ENCODE measurements around the gene LBX2.

LBX2 gene

GRCh38 chr2:74535440-74535965 is 36.1 kb upstream of the LBX2 start:
- Histone ChIP-seq H3K9ac (ENCODE audit: low read depth in 1 of 2, low read length in 2 of 2) (no peak overlapping the region), H3K9me3 (ENCODE audit: control insufficient read depth in 1 of 2, low read length in 2 of 2) (no peaks in the 10 kb centered on the region), H3K36me3 (ENCODE audit: control insufficient read depth in 1 of 2, insufficient read depth in 2 of 2, low read length in 2 of 2) (peaks cover 0 to 20% of the 10 kb centered on the region in 2 donors), H3K4me1 (ENCODE audit: control insufficient read depth in 1 of 2, insufficient read depth in 2 of 2, low read length in 2 of 2) (peaks cover 12 to 17% of the 10 kb centered on the region in 2 donors), H3K4me3 (ENCODE audit: low read depth in 1 of 2, low read length in 2 of 2) (no peak overlapping the region), H3K27me3 (ENCODE audit: control insufficient read depth in 1 of 2, insufficient read depth in 2 of 2, low read length in 2 of 2) (peaks cover 0 to 3% of the 10 kb centered on the region in 2 donors), H3K27ac (ENCODE audit: low read depth, low read length) (no peak overlapping the region)

DNA sequence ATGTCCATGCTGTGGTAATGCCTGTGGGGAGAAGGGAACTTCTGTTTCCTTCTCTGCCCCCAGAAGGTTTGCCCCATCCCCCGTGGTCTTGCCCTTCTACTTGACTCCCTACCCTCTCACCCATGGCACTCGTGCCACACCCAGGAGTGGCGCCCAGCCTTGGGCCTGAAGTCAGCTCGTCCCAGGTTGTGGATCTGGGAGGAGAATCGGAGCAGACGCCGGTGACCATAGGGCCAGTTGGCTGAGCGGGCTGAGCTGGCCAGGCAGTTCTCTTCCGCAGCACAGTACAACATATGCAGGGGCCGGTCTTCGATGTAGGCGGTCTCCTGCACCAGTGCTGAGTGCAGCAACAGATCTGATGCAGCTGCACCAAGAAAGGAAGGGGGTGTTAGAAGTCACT is 35.0 kb upstream of the LBX2 start:
- H3K9ac ChIP-seq (ENCODE audit: low read depth in 1 of 2, low read length in 2 of 2): no peak overlapping the region
- peaks cover 0 to 3% of the 10 kb centered on the region in 2 donors for H3K27me3 ChIP-seq (ENCODE audit: control insufficient read depth in 1 of 2, insufficient read depth in 2 of 2, low read length in 2 of 2)
- peaks cover 0 to 20% of the 10 kb centered on the region in 2 donors for H3K36me3 ChIP-seq (ENCODE audit: control insufficient read depth in 1 of 2, insufficient read depth in 2 of 2, low read length in 2 of 2)
- no peak overlapping the region for H3K4me3 ChIP-seq (ENCODE audit: low read depth in 1 of 2, low read length in 2 of 2)
- H3K9me3 ChIP-seq (ENCODE audit: control insufficient read depth in 1 of 2, low read length in 2 of 2): no peaks in the 10 kb centered on the region
- H3K4me1 ChIP-seq (ENCODE audit: control insufficient read depth in 1 of 2, insufficient read depth in 2 of 2, low read length in 2 of 2): peaks cover 12 to 18% of the 10 kb centered on the region in 2 donors
- H3K27ac ChIP-seq (ENCODE audit: low read depth, low read length): no peak overlapping the region

DNA sequence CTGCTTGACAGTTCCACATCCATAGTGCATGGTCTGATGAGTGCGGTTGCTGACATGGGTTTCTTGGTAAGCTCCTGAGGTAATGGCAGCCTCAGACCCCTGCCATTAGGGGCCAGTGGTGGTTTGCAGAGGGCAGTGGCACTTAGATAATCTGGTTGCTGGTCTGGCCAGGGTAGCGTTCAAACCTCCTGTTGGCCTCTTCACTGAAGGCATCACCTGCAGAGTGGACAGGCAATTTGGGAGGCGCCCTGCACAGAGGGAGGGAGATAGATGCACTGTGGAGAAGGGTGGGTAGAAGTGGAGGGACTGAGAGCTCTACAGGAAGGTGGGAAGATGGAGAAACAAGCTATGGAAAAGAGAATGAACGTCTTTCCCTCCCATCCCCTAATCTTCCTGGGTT is 34.1 kb upstream of the LBX2 start:
- Histone ChIP-seq H3K4me1 (ENCODE audit: control insufficient read depth in 1 of 2, insufficient read depth in 2 of 2, low read length in 2 of 2) (peaks cover 15 to 26% of the 10 kb centered on the region in 2 donors), H3K4me3 (ENCODE audit: low read depth in 1 of 2, low read length in 2 of 2) (no peak overlapping the region), H3K36me3 (ENCODE audit: control insufficient read depth in 1 of 2, insufficient read depth in 2 of 2, low read length in 2 of 2) (peaks cover 0 to 20% of the 10 kb centered on the region in 2 donors), H3K9me3 (ENCODE audit: control insufficient read depth in 1 of 2, low read length in 2 of 2) (no peaks in the 10 kb centered on the region), H3K27ac (ENCODE audit: low read depth, low read length) (no peak overlapping the region), H3K27me3 (ENCODE audit: control insufficient read depth in 1 of 2, insufficient read depth in 2 of 2, low read length in 2 of 2) (no peaks in the 10 kb centered on the region), H3K9ac (ENCODE audit: low read depth in 1 of 2, low read length in 2 of 2) (no peak overlapping the region)

DNA sequence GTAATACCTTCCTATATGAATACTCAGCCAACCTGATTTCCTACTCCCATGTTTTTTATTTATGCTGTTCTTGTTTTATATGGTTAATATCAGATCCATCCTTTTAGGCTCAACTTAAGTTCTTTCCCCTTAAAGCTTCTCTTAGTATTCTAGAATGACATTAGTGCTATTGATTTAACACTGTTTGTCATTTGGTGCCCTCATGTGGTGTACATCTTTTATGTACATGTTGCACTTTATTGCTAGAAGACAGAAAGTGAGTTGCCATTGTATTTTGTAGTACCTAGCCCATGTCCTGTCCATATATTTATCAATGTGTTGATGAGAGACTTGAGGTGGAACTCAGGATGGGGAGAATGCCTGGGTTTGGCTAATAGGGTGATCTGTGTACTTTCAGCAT is 32.8 kb upstream of the LBX2 start:
- no peak overlapping the region for H3K4me3 ChIP-seq (ENCODE audit: low read depth in 1 of 2, low read length in 2 of 2)
- H3K9me3 ChIP-seq (ENCODE audit: control insufficient read depth in 1 of 2, low read length in 2 of 2): no peaks in the 10 kb centered on the region
- no peak overlapping the region for H3K9ac ChIP-seq (ENCODE audit: low read depth in 1 of 2, low read length in 2 of 2)
- peaks cover 10 to 30% of the 10 kb centered on the region in 2 donors for H3K36me3 ChIP-seq (ENCODE audit: control insufficient read depth in 1 of 2, insufficient read depth in 2 of 2, low read length in 2 of 2)
- no peaks in the 10 kb centered on the region for H3K27me3 ChIP-seq (ENCODE audit: control insufficient read depth in 1 of 2, insufficient read depth in 2 of 2, low read length in 2 of 2)
- peaks cover 22 to 33% of the 10 kb centered on the region in 2 donors for H3K4me1 ChIP-seq (ENCODE audit: control insufficient read depth in 1 of 2, insufficient read depth in 2 of 2, low read length in 2 of 2)
- no peak overlapping the region for H3K27ac ChIP-seq (ENCODE audit: low read depth, low read length)

DNA sequence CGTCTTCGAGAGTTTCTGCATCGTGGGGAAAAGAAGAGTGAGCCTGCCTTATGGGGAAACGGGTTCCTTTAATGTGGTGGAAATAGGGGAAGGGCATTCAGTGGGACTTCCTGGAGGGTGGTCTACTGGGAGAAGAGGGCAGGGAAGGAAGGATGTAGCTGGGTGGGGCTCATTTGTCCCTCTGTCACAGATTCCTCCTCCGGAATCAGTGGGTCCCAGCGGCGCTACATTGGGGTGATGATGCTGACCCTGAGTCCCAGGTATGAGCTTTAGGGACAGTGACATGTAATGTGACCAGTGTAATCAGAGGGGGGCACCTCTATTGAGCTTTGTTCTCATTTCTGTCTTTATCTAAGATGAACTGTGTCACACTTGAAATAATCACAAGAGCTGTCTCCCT is 32.3 kb upstream of the LBX2 start:
- Histone ChIP-seq H3K9ac (ENCODE audit: low read depth in 1 of 2, low read length in 2 of 2) (no peak overlapping the region), H3K27ac (ENCODE audit: low read depth, low read length) (no peak overlapping the region), H3K27me3 (ENCODE audit: control insufficient read depth in 1 of 2, insufficient read depth in 2 of 2, low read length in 2 of 2) (no peaks in the 10 kb centered on the region), H3K36me3 (ENCODE audit: control insufficient read depth in 1 of 2, insufficient read depth in 2 of 2, low read length in 2 of 2) (peaks cover 16 to 36% of the 10 kb centered on the region in 2 donors), H3K4me1 (ENCODE audit: control insufficient read depth in 1 of 2, insufficient read depth in 2 of 2, low read length in 2 of 2) (peaks cover 22 to 33% of the 10 kb centered on the region in 2 donors), H3K9me3 (ENCODE audit: control insufficient read depth in 1 of 2, low read length in 2 of 2) (no peaks in the 10 kb centered on the region), H3K4me3 (ENCODE audit: low read depth in 1 of 2, low read length in 2 of 2) (no peak overlapping the region)

DNA sequence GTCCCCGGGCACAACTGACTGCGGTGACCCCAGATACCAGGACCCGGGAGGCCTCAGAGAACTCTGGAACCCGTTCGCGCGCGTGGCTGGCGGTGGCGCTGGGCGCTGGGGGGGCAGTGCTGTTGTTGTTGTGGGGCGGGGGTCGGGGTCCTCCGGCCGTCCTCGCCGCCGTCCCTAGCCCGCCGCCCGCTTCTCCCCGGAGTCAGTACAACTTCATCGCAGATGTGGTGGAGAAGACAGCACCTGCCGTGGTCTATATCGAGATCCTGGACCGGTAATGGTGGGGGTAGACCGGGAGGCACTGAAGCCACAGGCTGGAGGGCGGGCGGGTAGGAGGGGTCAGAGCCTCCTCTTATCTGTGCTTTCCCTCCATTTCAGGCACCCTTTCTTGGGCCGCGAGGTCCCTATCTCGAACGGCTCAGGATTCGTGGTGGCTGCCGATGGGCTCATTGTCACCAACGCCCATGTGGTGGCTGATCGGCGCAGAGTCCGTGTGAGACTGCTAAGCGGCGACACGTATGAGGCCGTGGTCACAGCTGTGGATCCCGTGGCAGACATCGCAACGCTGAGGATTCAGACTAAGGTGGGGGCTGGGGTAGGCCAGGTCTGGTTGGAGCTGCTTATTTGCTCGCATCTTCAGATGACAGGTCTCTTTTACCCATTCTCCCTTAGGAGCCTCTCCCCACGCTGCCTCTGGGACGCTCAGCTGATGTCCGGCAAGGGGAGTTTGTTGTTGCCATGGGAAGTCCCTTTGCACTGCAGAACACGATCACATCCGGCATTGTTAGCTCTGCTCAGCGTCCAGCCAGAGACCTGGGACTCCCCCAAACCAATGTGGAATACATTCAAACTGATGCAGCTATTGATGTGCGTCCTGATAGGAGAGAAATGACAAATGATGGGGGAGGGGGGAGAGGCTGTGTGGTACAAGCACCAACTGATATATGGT is 31.1 kb upstream of the LBX2 start:
- H3K36me3 ChIP-seq (ENCODE audit: control insufficient read depth in 1 of 2, insufficient read depth in 2 of 2, low read length in 2 of 2): peaks cover 21 to 40% of the 10 kb centered on the region in 2 donors
- H3K4me3 ChIP-seq (ENCODE audit: low read depth in 1 of 2, low read length in 2 of 2): peak overlapping the region; percentile 99 to 100
- H3K27me3 ChIP-seq (ENCODE audit: control insufficient read depth in 1 of 2, insufficient read depth in 2 of 2, low read length in 2 of 2): no peaks in the 10 kb centered on the region
- H3K4me1 ChIP-seq (ENCODE audit: control insufficient read depth in 1 of 2, insufficient read depth in 2 of 2, low read length in 2 of 2): peaks cover 28 to 35% of the 10 kb centered on the region in 2 donors
- H3K9me3 ChIP-seq (ENCODE audit: control insufficient read depth in 1 of 2, low read length in 2 of 2): no peaks in the 10 kb centered on the region
- H3K9ac ChIP-seq (ENCODE audit: low read depth in 1 of 2, low read length in 2 of 2): peak overlapping the region; percentile 72 to 83
- H3K27ac ChIP-seq (ENCODE audit: low read depth, low read length): peak overlapping the region; percentile 46

GRCh38 chr2:74529357-74530238 is 30.2 kb upstream of the LBX2 start, which contains the start of the genes AUP1 and HTRA2:
Gene AUP1, minus strand, starts transcription at chr2:74529706. Its CDS starts 77 bp downstream, at chr2:74529629.
Gene HTRA2, plus strand, starts transcription at chr2:74529933. Its CDS starts 74 bp downstream, at chr2:74530007.
- H3K36me3 ChIP-seq (ENCODE audit: control insufficient read depth in 1 of 2, insufficient read depth in 2 of 2, low read length in 2 of 2): peaks cover 21 to 40% of the 10 kb centered on the region in 2 donors

DNA sequence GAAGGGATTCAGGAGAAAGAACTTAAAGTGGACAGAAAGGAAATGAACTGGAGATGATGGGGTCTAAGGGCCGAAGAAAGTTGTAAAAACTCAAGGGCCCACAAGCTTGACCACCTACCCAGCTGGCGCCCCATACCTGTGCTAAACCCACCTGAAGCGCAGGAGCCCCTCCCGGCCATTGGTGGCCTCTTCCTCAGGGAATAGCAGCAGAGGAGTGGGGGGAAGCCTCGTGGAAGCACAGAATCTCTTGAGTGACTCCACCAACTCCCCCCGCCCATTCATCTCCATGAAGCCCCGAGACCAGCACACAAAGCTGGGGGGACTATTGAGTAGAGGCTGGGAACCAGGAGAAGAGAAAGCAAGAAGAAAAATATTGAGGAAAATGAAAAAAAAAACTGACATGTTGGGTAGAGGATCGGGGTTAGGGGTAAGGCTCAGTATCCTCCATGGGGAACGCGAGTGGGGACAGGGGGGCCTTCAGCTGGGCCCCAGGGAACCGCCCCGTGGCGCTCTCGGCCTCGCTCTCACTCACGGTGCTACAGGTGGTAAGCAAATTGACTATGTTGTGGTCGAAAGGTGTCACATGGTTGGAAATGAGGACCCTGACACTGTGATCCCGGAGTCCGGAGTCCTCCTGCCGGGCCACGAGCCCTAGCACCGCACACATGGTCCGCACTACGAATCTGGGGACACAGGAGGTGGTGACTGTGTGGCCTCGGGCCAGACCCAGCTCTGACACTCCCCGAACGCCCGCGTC is 29.4 kb upstream of the LBX2 start:
- no peaks in the 10 kb centered on the region for H3K27me3 ChIP-seq (ENCODE audit: control insufficient read depth in 1 of 2, insufficient read depth in 2 of 2, low read length in 2 of 2)
- H3K27ac ChIP-seq (ENCODE audit: low read depth, low read length): peak overlapping the region; percentile 87
- peaks cover 21 to 36% of the 10 kb centered on the region in 2 donors for H3K36me3 ChIP-seq (ENCODE audit: control insufficient read depth in 1 of 2, insufficient read depth in 2 of 2, low read length in 2 of 2)

More at GRCh38 chr2:74529357-74530238, 30.2 kb upstream of the LBX2 start, which contains the start of the genes AUP1 and HTRA2:
- Histone ChIP-seq H3K4me3 (ENCODE audit: low read depth in 1 of 2, low read length in 2 of 2) (peak within 1 kb of the TSS; percentile 99 to 100), H3K27ac (ENCODE audit: low read depth, low read length) (peak within 1 kb of the TSS; percentile 87), H3K9me3 (ENCODE audit: control insufficient read depth in 1 of 2, low read length in 2 of 2) (no peaks in the 10 kb centered on the region), H3K27me3 (ENCODE audit: control insufficient read depth in 1 of 2, insufficient read depth in 2 of 2, low read length in 2 of 2) (no peaks in the 10 kb centered on the region), H3K4me1 (ENCODE audit: control insufficient read depth in 1 of 2, insufficient read depth in 2 of 2, low read length in 2 of 2) (peaks cover 35 to 42% of the 10 kb centered on the region in 2 donors), H3K9ac (ENCODE audit: low read depth in 1 of 2, low read length in 2 of 2) (peak within 1 kb of the TSS; percentile 96 to 99)

DNA sequence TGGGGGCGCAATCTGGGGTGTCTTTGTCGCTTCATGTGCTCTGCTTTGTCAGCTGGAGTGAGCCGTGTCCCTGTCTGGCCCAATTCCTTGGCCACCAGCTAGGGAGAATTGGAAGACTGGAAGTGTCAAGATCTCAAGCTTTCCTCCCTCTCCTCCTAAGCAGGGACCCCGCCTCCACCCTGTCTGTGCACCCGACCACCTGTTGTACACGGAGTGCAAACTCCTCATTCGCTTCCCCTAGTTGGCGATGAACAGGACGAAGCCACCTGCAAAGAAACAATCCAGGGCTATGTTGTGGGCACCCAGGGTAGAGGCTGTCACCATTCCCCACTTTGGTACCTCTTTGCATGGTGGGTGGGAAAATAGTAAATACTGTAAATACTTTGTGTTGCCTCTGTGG is 28.3 kb upstream of the LBX2 start:
- H3K9me3 ChIP-seq (ENCODE audit: control insufficient read depth in 1 of 2, low read length in 2 of 2): no peaks in the 10 kb centered on the region
- no peak overlapping the region for H3K9ac ChIP-seq (ENCODE audit: low read depth in 1 of 2, low read length in 2 of 2)
- peaks cover 35 to 42% of the 10 kb centered on the region in 2 donors for H3K4me1 ChIP-seq (ENCODE audit: control insufficient read depth in 1 of 2, insufficient read depth in 2 of 2, low read length in 2 of 2)
- peaks cover 21 to 27% of the 10 kb centered on the region in 2 donors for H3K36me3 ChIP-seq (ENCODE audit: control insufficient read depth in 1 of 2, insufficient read depth in 2 of 2, low read length in 2 of 2)
- no peaks in the 10 kb centered on the region for H3K27me3 ChIP-seq (ENCODE audit: control insufficient read depth in 1 of 2, insufficient read depth in 2 of 2, low read length in 2 of 2)
- no peak overlapping the region for H3K27ac ChIP-seq (ENCODE audit: low read depth, low read length)
- peak overlapping the region in 1 of 2 donors; percentile 99 for H3K4me3 ChIP-seq (ENCODE audit: low read depth in 1 of 2, low read length in 2 of 2)

More for the DNA sequence above, 29.4 kb upstream of the LBX2 start:
- Histone ChIP-seq H3K4me3 (ENCODE audit: low read depth in 1 of 2, low read length in 2 of 2) (peak overlapping the region; percentile 99 to 100), H3K9me3 (ENCODE audit: control insufficient read depth in 1 of 2, low read length in 2 of 2) (no peaks in the 10 kb centered on the region), H3K4me1 (ENCODE audit: control insufficient read depth in 1 of 2, insufficient read depth in 2 of 2, low read length in 2 of 2) (peaks cover 35 to 42% of the 10 kb centered on the region in 2 donors), H3K9ac (ENCODE audit: low read depth in 1 of 2, low read length in 2 of 2) (peak overlapping the region; percentile 96 to 99)
